IPS-15b (cell line): Measurements from ENCODE around the gene MLLT10.
"Not testable (repeated sequence)": the region's sequence is repeated elsewhere in the genome, so short reads cannot be mapped to it uniquely, and the experiment has no call there.

Source experiments
- H3K27me3 ChIP-seq: one replicate; pipeline ENCODE4 v1.6.1; 2013; ENCODE audit warnings: low read length; ENCODE audit not compliant: control insufficient read depth, insufficient read depth
- H3K36me3 ChIP-seq: one replicate; pipeline ENCODE4 v1.6.1; 2013; ENCODE audit warnings: low read length; ENCODE audit not compliant: control insufficient read depth, insufficient read depth
- H3K4me1 ChIP-seq: one replicate; pipeline ENCODE4 v1.6.1; 2013; ENCODE audit warnings: mild to moderate bottlenecking, low read length; ENCODE audit not compliant: control insufficient read depth, insufficient read depth
- H3K4me3 ChIP-seq: one replicate; pipeline ENCODE4 v1.5.1; 2013; ENCODE audit warnings: low read depth, low read length
- H3K9ac ChIP-seq: one replicate; pipeline ENCODE4 v1.6.1; 2013; ENCODE audit warnings: low read depth, mild to moderate bottlenecking, low read length
- H3K9me3 ChIP-seq: one replicate; pipeline ENCODE4 v1.6.1; 2013; ENCODE audit warnings: mild to moderate bottlenecking, low read length; ENCODE audit not compliant: control insufficient read depth, insufficient read depth

Gene MLLT10

DNA sequence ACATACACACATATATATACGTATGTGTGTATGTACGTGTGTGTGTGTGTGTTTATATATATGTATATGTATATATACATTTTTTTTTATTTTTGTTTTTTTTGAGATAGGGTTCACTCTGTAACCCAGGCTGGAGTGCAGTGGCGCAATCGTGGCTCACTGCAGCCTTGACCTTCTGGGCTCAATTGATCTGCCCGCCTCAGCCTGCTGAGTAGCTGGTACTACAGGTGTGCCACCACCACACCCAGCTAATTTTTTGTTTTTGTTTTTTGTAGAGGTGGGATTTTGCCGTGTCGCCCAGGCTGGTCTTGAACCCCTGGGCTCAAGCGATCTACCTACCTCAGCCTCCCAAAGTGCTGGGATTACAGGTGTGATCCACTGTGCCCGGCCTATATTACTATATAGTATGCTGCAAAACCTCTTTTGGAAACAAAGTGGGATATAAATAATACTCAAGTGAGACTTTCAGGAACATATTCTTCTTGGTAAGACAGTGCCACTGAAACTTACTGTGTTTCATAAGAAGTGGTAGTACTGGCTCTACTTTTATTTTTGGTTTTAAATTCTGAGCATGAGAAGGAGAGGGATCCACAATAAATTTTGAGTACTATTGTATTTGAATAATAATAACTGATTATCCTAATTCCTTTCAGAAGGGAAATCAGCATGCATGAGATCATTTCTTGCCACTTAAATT lies 51.0 kb downstream of the MLLT10 start:
- Histone ChIP-seq H3K27me3 (no peaks in the 10 kb centered on the region), H3K4me3 (no peak overlapping the region), H3K4me1 (no peaks in the 10 kb centered on the region), H3K9ac (no peak overlapping the region), H3K36me3 (peaks cover 6% of the 10 kb centered on the region), H3K9me3 (no peaks in the 10 kb centered on the region)

DNA sequence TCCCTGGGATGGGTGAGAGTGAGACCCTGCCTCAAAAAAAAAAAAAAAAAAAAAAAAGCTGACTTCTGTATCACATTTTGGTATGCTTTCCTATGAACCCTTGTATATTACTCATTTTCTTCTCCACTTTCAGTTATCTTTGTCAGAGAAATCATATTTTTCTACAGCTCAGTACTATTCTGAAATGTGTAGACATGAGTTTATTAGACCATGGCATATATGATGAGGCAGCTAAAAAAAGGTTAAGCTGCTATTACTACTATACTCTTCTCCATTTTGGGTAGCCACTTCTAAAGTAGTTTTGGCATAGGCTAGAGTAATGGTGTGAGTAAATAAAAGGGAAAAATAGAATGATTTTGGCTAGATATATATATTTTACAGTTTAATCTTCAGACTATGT lies 53.4 kb downstream of the MLLT10 start:
- Histone ChIP-seq H3K4me1 (no peaks in the 10 kb centered on the region), H3K9ac (no peak overlapping the region), H3K27me3 (no peaks in the 10 kb centered on the region), H3K4me3 (no peak overlapping the region), H3K36me3 (peaks cover 6% of the 10 kb centered on the region), H3K9me3 (no peaks in the 10 kb centered on the region)

DNA sequence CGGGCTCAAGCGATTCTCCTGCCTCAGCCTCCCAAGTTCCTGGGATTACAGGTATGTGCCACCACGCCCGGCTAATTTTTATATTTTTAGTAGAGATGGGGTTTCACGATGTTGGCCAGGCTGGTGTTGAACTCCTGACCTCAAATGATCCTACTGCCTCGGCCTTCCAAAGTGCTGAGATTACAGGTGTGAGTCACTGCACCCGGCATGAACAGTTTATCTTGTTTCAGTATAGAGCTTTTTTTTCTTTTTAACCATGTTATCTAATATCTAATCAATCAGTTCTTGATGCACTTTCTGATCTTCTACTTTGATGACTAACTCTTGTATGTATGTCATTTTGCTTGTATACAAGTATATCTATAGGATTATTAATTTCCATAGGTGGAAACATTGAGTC lies 54.1 kb downstream of the MLLT10 start:
- H3K4me1 ChIP-seq, H3K4me3 ChIP-seq, H3K9ac ChIP-seq, H3K9me3 ChIP-seq, H3K27me3 ChIP-seq, H3K36me3 ChIP-seq: not testable (repeated sequence)

DNA sequence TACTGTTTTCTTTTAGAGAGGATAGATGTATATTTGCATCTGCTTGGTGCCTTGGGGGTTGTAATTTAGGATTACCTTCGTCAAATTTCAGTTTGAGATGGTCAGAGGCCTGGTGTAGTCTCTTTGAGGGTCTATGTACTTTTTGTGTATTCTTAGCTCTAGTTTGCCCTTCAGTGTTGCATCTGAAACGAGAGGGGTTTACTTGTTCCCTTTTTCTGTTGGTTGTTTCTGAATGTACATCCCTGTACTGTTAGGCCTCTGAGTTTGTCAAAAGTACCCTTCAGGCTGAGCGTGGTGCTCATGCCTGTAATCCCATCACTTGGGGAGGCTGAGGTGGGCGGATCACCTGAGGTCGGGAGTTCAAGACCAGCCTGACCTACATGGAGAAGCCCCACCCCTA lies 60.0 kb downstream of the MLLT10 start:
- H3K36me3 ChIP-seq = no peaks in the 10 kb centered on the region
- no peaks in the 10 kb centered on the region for H3K27me3 ChIP-seq
- H3K9ac ChIP-seq = no peak overlapping the region
- H3K4me3 ChIP-seq = no peak overlapping the region
- no peaks in the 10 kb centered on the region for H3K9me3 ChIP-seq
- no peaks in the 10 kb centered on the region for H3K4me1 ChIP-seq

DNA sequence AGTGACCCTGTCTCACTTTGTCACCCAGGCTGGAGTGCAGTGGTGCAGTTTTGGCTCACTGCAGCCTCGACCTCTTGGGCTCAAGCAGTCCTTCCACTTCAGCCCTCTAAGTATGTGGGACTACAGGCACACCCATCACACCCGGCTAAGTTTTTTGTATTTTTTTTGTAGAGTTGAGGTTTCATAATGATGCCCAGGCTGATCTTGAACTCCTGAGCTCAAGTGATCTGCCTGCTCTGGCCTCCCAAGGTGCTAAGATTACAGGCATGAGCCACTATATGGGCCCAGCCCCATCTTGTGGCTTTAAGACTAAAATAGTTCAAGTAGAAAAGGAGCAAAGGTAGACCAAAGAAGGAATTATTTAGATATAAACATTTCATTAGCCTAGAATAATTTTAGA lies 65.5 kb downstream of the MLLT10 start:
- no peaks in the 10 kb centered on the region for H3K4me1 ChIP-seq
- H3K9me3 ChIP-seq = no peaks in the 10 kb centered on the region
- no peaks in the 10 kb centered on the region for H3K36me3 ChIP-seq
- H3K4me3 ChIP-seq = no peak overlapping the region
- H3K27me3 ChIP-seq = no peaks in the 10 kb centered on the region
- H3K9ac ChIP-seq = no peak overlapping the region

DNA sequence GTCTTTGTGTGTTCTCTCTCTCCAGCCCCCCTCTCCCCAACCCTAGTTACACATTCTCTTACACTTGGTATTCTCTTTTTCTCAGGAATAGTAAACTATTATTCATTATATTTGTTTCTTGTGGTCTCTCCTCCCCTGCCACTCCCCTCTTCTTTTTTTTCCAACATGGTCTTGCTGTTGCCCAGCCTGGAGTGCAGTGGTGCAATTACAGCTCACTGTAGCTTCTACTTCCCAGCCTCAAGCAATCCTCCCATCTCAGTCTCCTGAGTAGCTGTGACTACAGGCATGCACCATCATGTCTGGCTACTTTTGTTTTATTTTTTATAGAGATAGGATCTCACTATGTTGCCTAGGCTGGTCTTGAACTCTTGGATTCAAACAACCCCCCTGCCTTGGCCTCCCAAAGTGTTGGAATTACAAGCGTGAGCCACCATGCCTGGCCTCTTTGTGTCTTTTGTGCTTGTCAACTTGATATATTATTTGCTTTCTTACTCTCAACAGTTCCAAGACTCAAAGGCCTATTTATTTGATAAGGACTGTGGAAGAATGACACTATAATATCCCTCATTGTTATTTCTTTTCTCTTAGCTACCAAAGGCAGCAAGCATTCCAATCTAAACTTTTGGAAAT lies 66.9 kb downstream of the MLLT10 start:
- no peak overlapping the region for H3K4me3 ChIP-seq
- H3K9ac ChIP-seq = no peak overlapping the region
- no peaks in the 10 kb centered on the region for H3K9me3 ChIP-seq
- no peaks in the 10 kb centered on the region for H3K27me3 ChIP-seq
- no peaks in the 10 kb centered on the region for H3K4me1 ChIP-seq
- H3K36me3 ChIP-seq = no peaks in the 10 kb centered on the region

DNA sequence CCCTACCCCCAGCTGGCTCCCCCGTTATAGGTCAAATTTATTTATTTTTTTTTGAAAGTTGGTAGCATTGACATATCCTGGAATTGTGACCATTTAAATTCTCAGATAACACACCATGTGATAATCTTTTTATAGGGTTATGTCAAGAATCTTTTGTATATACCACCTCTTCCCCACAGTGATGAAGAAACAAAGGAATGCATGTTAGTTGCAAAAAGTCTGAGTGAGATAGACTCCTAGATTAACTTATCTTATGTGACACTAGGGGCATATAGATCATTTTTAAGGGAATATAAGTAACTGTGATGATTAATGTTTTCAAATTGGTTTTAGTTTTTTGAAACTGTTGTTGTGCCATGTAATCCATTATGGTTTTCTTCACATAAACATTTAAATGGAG lies 68.3 kb downstream of the MLLT10 start:
- Histone ChIP-seq H3K36me3 (no peaks in the 10 kb centered on the region), H3K9ac (no peak overlapping the region), H3K4me3 (no peak overlapping the region), H3K4me1 (no peaks in the 10 kb centered on the region), H3K27me3 (no peaks in the 10 kb centered on the region), H3K9me3 (no peaks in the 10 kb centered on the region)

DNA sequence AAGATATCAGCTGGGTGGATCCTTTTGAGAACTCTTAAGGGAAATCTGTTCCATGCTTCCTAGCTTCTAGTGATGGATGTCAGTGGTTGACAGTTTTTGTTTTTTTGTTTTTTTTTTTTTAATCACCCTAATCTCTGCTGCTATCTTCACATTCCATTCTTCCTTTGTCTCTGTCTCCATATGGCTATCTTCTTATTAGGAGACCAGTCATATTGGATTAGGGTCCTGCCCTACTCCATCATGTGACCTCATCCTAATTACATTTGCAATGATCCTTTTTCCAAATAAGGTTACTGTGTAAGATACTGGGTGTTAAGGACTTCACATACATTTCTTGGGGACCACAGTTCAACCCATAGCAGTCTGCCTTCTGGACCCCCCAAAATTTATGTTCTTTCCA lies 69.7 kb downstream of the MLLT10 start:
- no peaks in the 10 kb centered on the region for H3K27me3 ChIP-seq
- no peaks in the 10 kb centered on the region for H3K9me3 ChIP-seq
- no peak overlapping the region for H3K9ac ChIP-seq
- no peak overlapping the region for H3K4me3 ChIP-seq
- no peaks in the 10 kb centered on the region for H3K4me1 ChIP-seq
- no peaks in the 10 kb centered on the region for H3K36me3 ChIP-seq

DNA sequence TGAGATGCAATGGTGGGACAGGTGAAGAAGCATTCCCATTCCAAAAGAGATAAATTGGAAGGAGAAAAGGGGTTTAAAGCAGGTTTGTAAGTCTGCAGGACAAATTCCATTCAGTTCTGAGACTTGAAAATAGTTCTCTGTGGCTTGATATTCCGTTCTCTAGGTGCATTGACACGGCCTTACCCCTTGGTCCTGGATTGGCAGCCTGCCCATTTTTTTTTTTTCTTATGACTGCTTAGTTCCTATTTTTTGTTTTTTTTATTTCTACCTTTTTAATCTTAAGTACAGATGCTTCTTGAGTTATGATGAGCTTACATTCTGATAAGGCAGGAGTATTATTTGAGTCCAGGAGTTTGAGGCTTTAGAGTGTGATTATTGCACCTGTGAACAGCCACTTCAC lies 70.6 kb downstream of the MLLT10 start:
- Histone ChIP-seq H3K27me3 (no peaks in the 10 kb centered on the region), H3K36me3 (no peaks in the 10 kb centered on the region), H3K9me3 (no peaks in the 10 kb centered on the region), H3K4me1 (no peaks in the 10 kb centered on the region), H3K4me3 (no peak overlapping the region), H3K9ac (no peak overlapping the region)

DNA sequence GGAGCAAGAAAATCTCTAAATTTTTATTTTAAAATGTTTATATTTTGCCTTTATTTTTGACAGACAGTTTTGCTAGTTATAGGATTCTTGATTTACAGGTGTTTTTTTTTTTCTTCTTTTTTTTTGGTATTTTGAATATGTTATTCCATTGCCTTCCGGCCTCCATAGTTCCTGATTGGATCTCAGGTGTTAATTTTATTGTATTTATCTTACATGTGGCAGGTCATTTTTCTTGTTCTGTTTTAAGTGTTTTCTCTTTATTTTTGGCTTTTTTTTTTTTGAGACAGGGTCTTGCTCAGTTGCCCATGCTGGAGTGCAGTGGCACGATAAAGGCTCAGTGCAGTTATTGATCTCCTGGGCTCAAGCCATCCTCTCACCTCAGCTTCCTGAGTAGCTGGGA lies 73.9 kb downstream of the MLLT10 start:
- Histone ChIP-seq H3K4me1 (no peaks in the 10 kb centered on the region), H3K4me3 (no peak overlapping the region), H3K27me3 (no peaks in the 10 kb centered on the region), H3K9ac (no peak overlapping the region), H3K9me3 (no peaks in the 10 kb centered on the region), H3K36me3 (no peaks in the 10 kb centered on the region)

DNA sequence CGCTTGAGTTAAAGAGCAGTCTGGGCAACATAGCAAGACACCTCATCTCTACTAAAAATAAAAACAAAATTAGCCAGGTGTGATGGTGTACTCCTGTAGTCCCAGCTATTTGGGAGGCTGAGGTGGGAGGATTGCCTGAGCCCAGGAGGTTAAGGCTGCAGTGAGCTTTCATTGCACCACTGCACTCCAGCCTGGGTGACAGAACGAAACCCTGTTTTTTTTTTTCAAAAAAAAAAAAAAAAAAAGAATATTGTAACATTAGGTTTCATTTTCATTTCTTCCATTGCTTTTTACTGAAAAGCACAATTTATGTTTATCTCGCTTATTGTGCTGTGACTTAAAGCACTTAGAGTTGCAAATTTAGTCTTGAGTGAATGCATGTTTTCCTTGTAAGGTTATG lies 80.0 kb downstream of the MLLT10 start:
- no peak overlapping the region for H3K9ac ChIP-seq
- H3K9me3 ChIP-seq = no peaks in the 10 kb centered on the region
- no peak overlapping the region for H3K4me3 ChIP-seq
- H3K4me1 ChIP-seq = peaks cover 4% of the 10 kb centered on the region
- no peaks in the 10 kb centered on the region for H3K27me3 ChIP-seq
- no peaks in the 10 kb centered on the region for H3K36me3 ChIP-seq

DNA sequence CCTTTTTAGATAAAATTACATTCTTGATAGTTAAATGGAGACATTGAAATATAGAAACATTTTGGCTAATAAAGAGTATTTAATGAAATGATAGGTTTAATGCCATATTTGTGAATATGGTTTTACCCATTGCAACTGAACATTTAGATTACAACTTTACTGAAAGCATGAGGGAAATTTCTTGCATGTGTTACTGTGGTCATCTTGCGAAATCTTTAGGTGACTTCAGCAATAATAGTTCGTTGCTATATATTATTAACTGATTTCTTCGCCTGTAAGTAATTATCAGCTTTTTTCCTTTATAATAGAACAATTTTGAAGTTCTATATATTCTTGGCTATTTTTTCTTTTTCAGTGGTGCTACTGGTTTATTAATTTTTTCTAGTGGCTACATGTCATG lies 83.2 kb downstream of the MLLT10 start:
- Histone ChIP-seq H3K9ac (no peak overlapping the region), H3K27me3 (no peaks in the 10 kb centered on the region), H3K9me3 (no peaks in the 10 kb centered on the region), H3K4me3 (no peak overlapping the region), H3K36me3 (no peaks in the 10 kb centered on the region), H3K4me1 (peaks cover 4% of the 10 kb centered on the region)
